ENCODE results near the gene FAM3D.

The FAM3D gene

GRCh38 chr3:58628823-58629562, 37.6 kb downstream of the FAM3D start:
- H3K4me3 ChIP-seq (ENCODE audit: low read depth, low read length) = no peak overlapping the region
- TF ChIP-seq, protein P1, sequence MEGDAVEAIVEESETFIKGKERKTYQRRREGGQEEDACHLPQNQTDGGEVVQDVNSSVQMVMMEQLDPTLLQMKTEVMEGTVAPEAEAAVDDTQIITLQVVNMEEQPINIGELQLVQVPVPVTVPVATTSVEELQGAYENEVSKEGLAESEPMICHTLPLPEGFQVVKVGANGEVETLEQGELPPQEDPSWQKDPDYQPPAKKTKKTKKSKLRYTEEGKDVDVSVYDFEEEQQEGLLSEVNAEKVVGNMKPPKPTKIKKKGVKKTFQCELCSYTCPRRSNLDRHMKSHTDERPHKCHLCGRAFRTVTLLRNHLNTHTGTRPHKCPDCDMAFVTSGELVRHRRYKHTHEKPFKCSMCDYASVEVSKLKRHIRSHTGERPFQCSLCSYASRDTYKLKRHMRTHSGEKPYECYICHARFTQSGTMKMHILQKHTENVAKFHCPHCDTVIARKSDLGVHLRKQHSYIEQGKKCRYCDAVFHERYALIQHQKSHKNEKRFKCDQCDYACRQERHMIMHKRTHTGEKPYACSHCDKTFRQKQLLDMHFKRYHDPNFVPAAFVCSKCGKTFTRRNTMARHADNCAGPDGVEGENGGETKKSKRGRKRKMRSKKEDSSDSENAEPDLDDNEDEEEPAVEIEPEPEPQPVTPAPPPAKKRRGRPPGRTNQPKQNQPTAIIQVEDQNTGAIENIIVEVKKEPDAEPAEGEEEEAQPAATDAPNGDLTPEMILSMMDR (IDR thresholded peaks at IDR 0.05; ENCODE audit: control insufficient read depth, extremely low read depth, insufficient read depth) = no peak
- DNase-seq (ENCODE audit: low read depth) = peak; percentile 62

DNA sequence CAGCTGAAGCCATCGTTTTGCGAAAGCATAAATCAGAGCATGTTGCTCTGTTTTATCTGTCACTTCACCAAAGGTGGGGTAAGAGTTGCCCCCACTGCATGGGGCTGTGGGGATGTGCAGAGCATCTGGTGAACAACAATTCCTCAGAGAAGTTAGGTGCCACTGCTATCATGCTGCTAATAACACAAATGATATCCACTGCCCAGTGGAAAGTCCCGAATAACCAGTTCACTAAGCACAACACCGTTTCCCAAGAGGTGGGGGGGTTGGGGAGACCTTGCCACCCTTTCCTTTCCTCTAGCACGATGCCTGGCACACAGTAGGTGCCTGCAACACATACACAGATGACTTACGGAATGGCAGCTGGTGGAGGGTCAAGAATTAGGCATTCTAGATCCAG, 38.6 kb downstream of the FAM3D start:
- H3K4me3 ChIP-seq (ENCODE audit: low read depth, low read length) = no peak overlapping the region
- TF ChIP-seq, protein P1 (IDR thresholded peaks at IDR 0.05; ENCODE audit: control insufficient read depth, extremely low read depth, insufficient read depth) = no peak
- no peak for DNase-seq (ENCODE audit: low read depth)

DNA sequence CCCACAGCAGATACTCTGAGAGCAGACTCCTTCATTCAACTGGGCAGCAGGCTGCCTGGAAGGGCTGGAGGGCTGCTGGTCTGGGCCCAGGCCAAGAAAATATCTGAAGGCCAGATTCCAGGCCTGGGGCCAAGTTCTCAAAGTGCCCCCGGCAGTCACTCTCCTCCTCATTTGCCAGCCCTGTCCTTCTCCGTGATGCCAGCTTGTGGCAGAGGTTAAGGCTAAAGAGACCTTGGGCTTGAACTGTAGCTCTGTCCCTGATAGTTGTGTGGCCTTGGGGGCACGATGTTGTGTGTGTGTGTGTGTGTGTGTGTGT, 39.0 kb downstream of the FAM3D start:
- no peak overlapping the region for H3K4me3 ChIP-seq (ENCODE audit: low read depth, low read length)
- no peak for DNase-seq (ENCODE audit: low read depth)
- TF ChIP-seq, protein P1 (IDR thresholded peaks at IDR 0.05; ENCODE audit: control insufficient read depth, extremely low read depth, insufficient read depth) = no peak

DNA sequence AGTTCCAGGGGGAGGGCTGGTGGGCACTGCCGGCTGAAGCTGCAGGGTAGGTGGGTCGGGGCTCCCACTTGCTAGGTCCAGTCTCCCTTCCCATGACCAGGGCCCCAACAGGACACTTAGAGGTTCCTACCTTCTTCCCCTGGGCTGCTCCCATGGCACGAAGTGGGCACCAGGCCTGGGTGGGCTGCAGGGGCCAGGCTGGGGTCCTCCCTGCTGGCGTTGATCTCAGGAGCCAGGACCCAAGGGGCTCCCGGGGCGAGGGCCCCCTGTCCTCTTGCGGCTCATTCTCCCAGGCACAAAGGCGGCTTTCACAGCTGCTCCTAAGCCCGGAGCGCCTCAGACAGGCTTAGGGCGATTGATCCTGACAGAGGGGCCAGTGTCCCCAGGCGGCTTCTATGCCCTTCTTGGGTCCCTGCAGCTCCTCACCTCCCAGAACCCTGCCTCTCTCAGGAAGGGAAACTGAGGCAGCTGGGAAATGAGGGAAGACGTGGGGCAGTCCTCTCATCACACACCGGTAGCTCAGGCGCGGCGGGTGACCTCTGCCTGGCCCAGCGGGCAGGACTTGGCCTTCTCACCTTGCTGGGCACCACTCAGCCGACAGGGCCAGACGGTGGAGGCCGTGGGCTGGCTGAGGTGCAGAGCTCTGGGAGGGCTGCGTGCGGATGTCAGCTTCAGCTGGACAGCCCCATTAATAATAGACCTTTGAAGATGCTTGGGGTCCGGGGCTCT, 39.6 kb downstream of the FAM3D start:
- no peak for DNase-seq (ENCODE audit: low read depth)
- TF ChIP-seq, protein P1 (IDR thresholded peaks at IDR 0.05; ENCODE audit: control insufficient read depth, extremely low read depth, insufficient read depth) = no peak

GRCh38 chr3:58625196-58625824, 41.3 kb downstream of the FAM3D start:
- no peak overlapping the region for H3K4me3 ChIP-seq (ENCODE audit: low read depth, low read length)
- TF ChIP-seq, protein P1 (IDR thresholded peaks at IDR 0.05; ENCODE audit: control insufficient read depth, extremely low read depth, insufficient read depth) = no peak
- DNase-seq (ENCODE audit: low read depth) = no peak

More for the DNA sequence above, 39.6 kb downstream of the FAM3D start:
- H3K4me3 ChIP-seq (ENCODE audit: low read depth, low read length) = no peak overlapping the region

DNA sequence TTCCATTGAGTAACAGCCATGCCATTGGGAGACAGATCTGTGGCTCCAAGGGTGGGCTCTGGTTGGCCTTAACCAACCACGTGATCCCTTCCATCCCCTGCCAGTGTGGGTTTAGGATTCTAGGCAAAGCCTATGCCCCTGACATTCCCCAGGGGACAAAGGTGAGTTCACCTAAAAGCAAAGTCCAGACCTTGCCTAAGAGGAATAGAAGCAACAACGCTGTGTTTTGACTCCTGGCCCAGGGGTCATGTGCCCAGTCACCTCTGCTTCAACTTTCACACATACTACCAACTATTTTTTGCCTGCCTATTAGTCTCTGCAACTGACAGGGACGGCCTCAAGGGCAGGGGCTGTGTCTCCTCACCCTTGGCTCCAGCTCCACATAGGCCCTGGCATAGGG, 42.0 kb downstream of the FAM3D start:
- H3K4me3 ChIP-seq (ENCODE audit: low read depth, low read length) = no peak overlapping the region
- no peak for DNase-seq (ENCODE audit: low read depth)
- TF ChIP-seq, protein P1 (IDR thresholded peaks at IDR 0.05; ENCODE audit: control insufficient read depth, extremely low read depth, insufficient read depth) = no peak
